ENCODE measurements around the gene IBTK.
"Not testable (repeated sequence)": the region's sequence is repeated elsewhere in the genome, so short reads cannot be mapped to it uniquely, and the experiment has no call there.

DNA sequence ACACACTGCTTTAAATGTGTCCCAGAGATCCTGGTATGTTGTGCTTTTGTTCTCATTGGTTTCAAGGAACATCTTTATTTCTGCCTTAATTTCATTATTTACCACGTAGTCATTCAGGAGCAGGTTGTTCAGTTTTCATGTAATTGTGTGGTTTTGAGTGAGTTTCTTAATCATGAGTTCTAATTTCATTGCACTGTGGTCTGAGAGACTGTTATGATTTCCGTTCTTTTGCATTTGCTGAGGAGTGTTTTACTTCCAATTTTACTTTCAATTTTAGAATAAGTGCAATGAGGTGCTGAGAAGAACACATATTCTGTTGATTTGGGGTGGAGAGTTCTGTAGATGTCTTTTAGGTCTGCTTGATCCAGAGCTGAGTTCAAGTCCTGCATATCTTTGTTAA lies 34.0 kb upstream of the IBTK start:
- TF ChIP-seq, protein P1, sequence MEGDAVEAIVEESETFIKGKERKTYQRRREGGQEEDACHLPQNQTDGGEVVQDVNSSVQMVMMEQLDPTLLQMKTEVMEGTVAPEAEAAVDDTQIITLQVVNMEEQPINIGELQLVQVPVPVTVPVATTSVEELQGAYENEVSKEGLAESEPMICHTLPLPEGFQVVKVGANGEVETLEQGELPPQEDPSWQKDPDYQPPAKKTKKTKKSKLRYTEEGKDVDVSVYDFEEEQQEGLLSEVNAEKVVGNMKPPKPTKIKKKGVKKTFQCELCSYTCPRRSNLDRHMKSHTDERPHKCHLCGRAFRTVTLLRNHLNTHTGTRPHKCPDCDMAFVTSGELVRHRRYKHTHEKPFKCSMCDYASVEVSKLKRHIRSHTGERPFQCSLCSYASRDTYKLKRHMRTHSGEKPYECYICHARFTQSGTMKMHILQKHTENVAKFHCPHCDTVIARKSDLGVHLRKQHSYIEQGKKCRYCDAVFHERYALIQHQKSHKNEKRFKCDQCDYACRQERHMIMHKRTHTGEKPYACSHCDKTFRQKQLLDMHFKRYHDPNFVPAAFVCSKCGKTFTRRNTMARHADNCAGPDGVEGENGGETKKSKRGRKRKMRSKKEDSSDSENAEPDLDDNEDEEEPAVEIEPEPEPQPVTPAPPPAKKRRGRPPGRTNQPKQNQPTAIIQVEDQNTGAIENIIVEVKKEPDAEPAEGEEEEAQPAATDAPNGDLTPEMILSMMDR (conservative IDR thresholded peaks at IDR 0.05; ENCODE audit: low read depth, low read length) = not testable (repeated sequence)
- TF ChIP-seq MAFK (IDR thresholded peaks at IDR 0.05; ENCODE audit: low read depth, low read length); CHD1 (IDR thresholded peaks at IDR 0.05; ENCODE audit: low read depth, low read length); SMC3 (IDR thresholded peaks at IDR 0.05; ENCODE audit: low read depth, low read length); POLR2A (IDR thresholded peaks at IDR 0.05; ENCODE audit: low read depth, low read length); RAD21 (IDR thresholded peaks at IDR 0.05; ENCODE audit: low read length); MAZ (IDR thresholded peaks at IDR 0.05; ENCODE audit: borderline replicate concordance, low read depth, low read length); RFX5 (IDR thresholded peaks at IDR 0.05; ENCODE audit: low read depth, low read length); RCOR1 (IDR thresholded peaks at IDR 0.05; ENCODE audit: insufficient replicate concordance, low read length); CEBPB (IDR thresholded peaks at IDR 0.05; ENCODE audit: low read depth, low read length); FOS (IDR thresholded peaks at IDR 0.05; ENCODE audit: low read depth, low read length): not testable (repeated sequence)
- TF ChIP-seq, protein P2, sequence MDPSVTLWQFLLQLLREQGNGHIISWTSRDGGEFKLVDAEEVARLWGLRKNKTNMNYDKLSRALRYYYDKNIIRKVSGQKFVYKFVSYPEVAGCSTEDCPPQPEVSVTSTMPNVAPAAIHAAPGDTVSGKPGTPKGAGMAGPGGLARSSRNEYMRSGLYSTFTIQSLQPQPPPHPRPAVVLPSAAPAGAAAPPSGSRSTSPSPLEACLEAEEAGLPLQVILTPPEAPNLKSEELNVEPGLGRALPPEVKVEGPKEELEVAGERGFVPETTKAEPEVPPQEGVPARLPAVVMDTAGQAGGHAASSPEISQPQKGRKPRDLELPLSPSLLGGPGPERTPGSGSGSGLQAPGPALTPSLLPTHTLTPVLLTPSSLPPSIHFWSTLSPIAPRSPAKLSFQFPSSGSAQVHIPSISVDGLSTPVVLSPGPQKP (IDR thresholded peaks at IDR 0.05; ENCODE audit: borderline replicate concordance, low read depth, low read length) = not testable (repeated sequence)
- TF ChIP-seq, protein P3, sequence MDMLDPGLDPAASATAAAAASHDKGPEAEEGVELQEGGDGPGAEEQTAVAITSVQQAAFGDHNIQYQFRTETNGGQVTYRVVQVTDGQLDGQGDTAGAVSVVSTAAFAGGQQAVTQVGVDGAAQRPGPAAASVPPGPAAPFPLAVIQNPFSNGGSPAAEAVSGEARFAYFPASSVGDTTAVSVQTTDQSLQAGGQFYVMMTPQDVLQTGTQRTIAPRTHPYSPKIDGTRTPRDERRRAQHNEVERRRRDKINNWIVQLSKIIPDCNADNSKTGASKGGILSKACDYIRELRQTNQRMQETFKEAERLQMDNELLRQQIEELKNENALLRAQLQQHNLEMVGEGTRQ (IDR thresholded peaks at IDR 0.05; ENCODE audit: low read depth, low read length) = not testable (repeated sequence)

Data from IMR-90 (cell line).